H1 (cell line): ENCODE data around the gene CACNA2D4. TPM values are rescaled to one million over a fixed set of nuclear protein-coding genes. Genes with fewer than 3 reads are reported as not detected.

ENCODE experiments used
- ATF3 ChIP-seq: IDR thresholded peaks from 2 replicates; pipeline ENCODE4 v1.6.1; 2011; ENCODE audit warnings: low read depth, mild to moderate bottlenecking, low read length; ENCODE audit not compliant: insufficient read depth
- BCL11A ChIP-seq, 2 experiments: IDR thresholded peaks; one replicate each; pipeline ENCODE4 v1.6.1; 2011; ENCODE audit warnings: low read depth in 2 of 2, low read length in 2 of 2, mild to moderate bottlenecking in 2 of 2
- CBX8 ChIP-seq: fragments of 300-800, 300-1000 bp; sonication (generic); IDR thresholded peaks from 2 replicates; pipeline ENCODE4 v1.7.1; 2016; ENCODE audit warnings: low read depth, low read length, borderline replicate concordance
- CREB1 ChIP-seq: IDR thresholded peaks from 2 replicates; pipeline ENCODE4 v1.6.1; 2012; ENCODE audit warnings: inconsistent platforms
- RXRA ChIP-seq: IDR thresholded peaks from 2 replicates; pipeline ENCODE4 v1.6.1; 2011; ENCODE audit warnings: low read depth, mild to moderate bottlenecking, low read length, moderate library complexity; ENCODE audit not compliant: insufficient read depth
- SP4 ChIP-seq: IDR thresholded peaks from 2 replicates; pipeline ENCODE4 v1.6.1; 2012; ENCODE audit warnings: low read length, inconsistent platforms
- SRF ChIP-seq: IDR thresholded peaks from 2 replicates; pipeline ENCODE4 v1.6.1; 2011; ENCODE audit warnings: mild to moderate bottlenecking, low read depth, low read length, moderate library complexity
- polyA plus RNA-seq, 7 experiments: library from polyadenylated mRNA; depleted of rRNA in 3 of 7; stranded (reverse) in 5 of 7; unstranded in 2 of 7; fragments of >200 nt in 5 of 7; fragments of 200-250 nt in 2 of 7; gene quantifications; 1 replicate in 5 of 7; 2 replicates in 1 of 7; 4 replicates in 1 of 7; pipeline versions ENCODE4 v1.2.1 to v1.2.3, GENCODE V29; 2011 to 2013; ENCODE audit warnings: missing spikeins in 2 of 7, mixed read lengths in 2 of 7
- total RNA-seq: library from RNA; stranded (reverse); fragmentation: NEBNext Ultra II Directional; extraction: Animal tissue kit (Norgen Biotek cat#: 25700); gene quantifications from 2 replicates; pipeline ENCODE4 v1.2.1, GENCODE V29; 2021

CACNA2D4 gene
- total and polyA plus RNA-seq, 2 of the 8 experiments (the other 6 are each of a cell fraction or from before 2014, with no cell fraction given), result 0.44 to 0.88 TPM

GRCh38 chr12:1768615-1769014 lies 149.8 kb downstream of the CACNA2D4 start (continued):
- TF ChIP-seq RXRA (no peak), ATF3 (no peak), SRF (no peak), CREB1 (no peak), SP4 (no peak), CBX8 (no peak), BCL11A (IDR thresholded peaks at IDR 0.05; ENCODE audit: low read depth in 2 of 2, low read length in 2 of 2) (no peak)
